ENCODE data around the gene CPSF3.

GRCh38 chr2:9392898-9393765 is 30.3 kb upstream of the CPSF3 start:
- TF ChIP-seq CTCF (IDR thresholded peaks at IDR 0.05) (no peak), EZH2 (IDR thresholded peaks at IDR 0.05; ENCODE audit: borderline replicate concordance, insufficient read depth, low read depth, low read length, poor library complexity, severe bottlenecking) (no peak)

Measured in B cell (primary cell).